ENCODE results near the gene GSTT2B. TPM values are rescaled to one million over a fixed set of nuclear protein-coding genes. Genes with fewer than 3 reads are reported as not detected.
"Not testable (repeated sequence)": the region's sequence is repeated elsewhere in the genome, so short reads cannot be mapped to it uniquely, and the experiment has no call there.

GSTT2B gene
- total RNA-seq, 3 donors from 2014 or later (not counting 1 experiment from before 2014, with no cell fraction given), result not detected

GRCh38 chr22:23970816-23971486 lies 10.0 kb upstream of the GSTT2B start:
- Mint-ChIP-seq H3K4me3 (no peak overlapping the region), H3K36me3 (no peaks in the 10 kb centered on the region), H3K9me3 (no peaks in the 10 kb centered on the region), H3K27ac (no peak overlapping the region), H3K27me3 (ENCODE audit: low read depth in 2 of 2) (no peaks in the 10 kb centered on the region), H3K4me1 (peaks cover 0 to 11% of the 10 kb centered on the region in 2 donors)
- Histone ChIP-seq H3K27ac (ENCODE audit: low read length) (no peak overlapping the region), H3K4me3 (ENCODE audit: low read length) (no peak overlapping the region), H3K4me1 (ENCODE audit: control insufficient read depth, insufficient read depth, low read length) (peaks cover 4% of the 10 kb centered on the region), H3K9me3 (ENCODE audit: control insufficient read depth, insufficient read depth, low read length) (no peaks in the 10 kb centered on the region), H3K36me3 (ENCODE audit: control insufficient read depth, insufficient read depth, low read length) (peaks cover 20% of the 10 kb centered on the region), H3K27me3 (ENCODE audit: control insufficient read depth, insufficient read depth, low read length) (no peaks in the 10 kb centered on the region)
- intact Hi-C loops (cut with micrococcal nuclease), result no loop called here
- TF ChIP-seq CTCF (IDR thresholded peaks at IDR 0.05), result no peak
- DNase-seq (no peak), ATAC-seq (no peak)
- 79% methylated on average over 5 of the region's 6 CpGs for WGBS (ENCODE audit: insufficient coverage)

- Mint-ChIP-seq H3K9me3 (no peaks in the 10 kb centered on the region), H3K4me3 (peak overlapping the region; percentile 0), H3K4me1 (peaks cover 0 to 11% of the 10 kb centered on the region in 2 donors), H3K27ac (no peak overlapping the region), H3K27me3 (ENCODE audit: low read depth in 2 of 2) (no peaks in the 10 kb centered on the region), H3K36me3 (no peaks in the 10 kb centered on the region)
- WGBS (ENCODE audit: insufficient coverage), result 82% methylated on average over 5 of the region's 5 CpGs
- no peaks in the 10 kb centered on the region for H3K27me3 ChIP-seq (ENCODE audit: control insufficient read depth, insufficient read depth, low read length)
- H3K4me3 ChIP-seq (ENCODE audit: low read length), result no peak overlapping the region
- no peaks in the 10 kb centered on the region for H3K9me3 ChIP-seq (ENCODE audit: control insufficient read depth, insufficient read depth, low read length)
- intact Hi-C loops (cut with micrococcal nuclease), result no loop called here
- ATAC-seq, result no peak
- H3K36me3 ChIP-seq (ENCODE audit: control insufficient read depth, insufficient read depth, low read length), result peaks cover 20% of the 10 kb centered on the region
- no peak for DNase-seq
- peaks cover 4% of the 10 kb centered on the region for H3K4me1 ChIP-seq (ENCODE audit: control insufficient read depth, insufficient read depth, low read length)
- no peak for TF ChIP-seq CTCF (IDR thresholded peaks at IDR 0.05)
- H3K27ac ChIP-seq (ENCODE audit: low read length), result no peak overlapping the region
Measured at GRCh38 chr22:23970201-23970641, 9.2 kb upstream of the GSTT2B start.

- Histone ChIP-seq H3K27ac (ENCODE audit: low read length) (no peak overlapping the region), H3K36me3 (ENCODE audit: control insufficient read depth, insufficient read depth, low read length) (peaks cover 20% of the 10 kb centered on the region), H3K27me3 (ENCODE audit: control insufficient read depth, insufficient read depth, low read length) (no peaks in the 10 kb centered on the region), H3K4me3 (ENCODE audit: low read length) (no peak overlapping the region), H3K4me1 (ENCODE audit: control insufficient read depth, insufficient read depth, low read length) (peaks cover 4% of the 10 kb centered on the region), H3K9me3 (ENCODE audit: control insufficient read depth, insufficient read depth, low read length) (no peaks in the 10 kb centered on the region)
- no peak overlapping the region for H3K4me3 Mint-ChIP-seq
- peaks cover 0 to 11% of the 10 kb centered on the region in 2 donors for H3K4me1 Mint-ChIP-seq
- no peak overlapping the region for H3K27ac Mint-ChIP-seq
- DNase-seq (no peak), ATAC-seq (no peak)
- H3K36me3 Mint-ChIP-seq, result no peaks in the 10 kb centered on the region
- TF ChIP-seq CTCF (IDR thresholded peaks at IDR 0.05), result no peak
- H3K9me3 Mint-ChIP-seq, result no peaks in the 10 kb centered on the region
- H3K27me3 Mint-ChIP-seq (ENCODE audit: low read depth in 2 of 2), result no peaks in the 10 kb centered on the region
- intact Hi-C loops (cut with micrococcal nuclease), result no loop called here
- 96% methylated on average over 3 of the region's 3 CpGs for WGBS (ENCODE audit: insufficient coverage)
Measured at GRCh38 chr22:23969071-23969470, 8.1 kb upstream of the GSTT2B start.

GRCh38 chr22:23966568-23966967 lies 5.6 kb upstream of the GSTT2B start, which contains the start of gene DDTL:
Gene DDTL (plus strand): TSS chr22:23966888. CDS start chr22:23966915, 27 bp downstream.
- DNase-seq, result not testable (repeated sequence)

GRCh38 chr22:23966094-23966493 lies 5.1 kb upstream of the GSTT2B start:
- H3K27ac Mint-ChIP-seq; H3K4me3 Mint-ChIP-seq; H3K27ac ChIP-seq (ENCODE audit: low read length); intact Hi-C loops (cut with micrococcal nuclease); H3K9me3 ChIP-seq (ENCODE audit: control insufficient read depth, insufficient read depth, low read length); H3K9me3 Mint-ChIP-seq; H3K4me3 ChIP-seq (ENCODE audit: low read length); H3K27me3 Mint-ChIP-seq (ENCODE audit: low read depth in 2 of 2); H3K27me3 ChIP-seq (ENCODE audit: control insufficient read depth, insufficient read depth, low read length); DNase-seq; H3K4me1 ChIP-seq (ENCODE audit: control insufficient read depth, insufficient read depth, low read length); H3K36me3 Mint-ChIP-seq: not testable (repeated sequence)
- peaks cover 12% of the 10 kb centered on the region for H3K36me3 ChIP-seq (ENCODE audit: control insufficient read depth, insufficient read depth, low read length)
- WGBS (ENCODE audit: insufficient coverage), result no CpG with 5 or more reads among the region's 18 CpGs
- H3K4me1 Mint-ChIP-seq, result peaks cover 0 to 11% of the 10 kb centered on the region in 2 donors
- ATAC-seq, result peak; percentile 24 to 43 (median 31)

More at GRCh38 chr22:23966568-23966967, 5.6 kb upstream of the GSTT2B start, which contains the start of gene DDTL:
- H3K4me3 ChIP-seq (ENCODE audit: low read length); H3K36me3 Mint-ChIP-seq; H3K4me1 ChIP-seq (ENCODE audit: control insufficient read depth, insufficient read depth, low read length); intact Hi-C loops (cut with micrococcal nuclease); H3K27me3 ChIP-seq (ENCODE audit: control insufficient read depth, insufficient read depth, low read length); H3K27me3 Mint-ChIP-seq (ENCODE audit: low read depth in 2 of 2); H3K9me3 Mint-ChIP-seq; H3K27ac ChIP-seq (ENCODE audit: low read length); H3K4me3 Mint-ChIP-seq; H3K9me3 ChIP-seq (ENCODE audit: control insufficient read depth, insufficient read depth, low read length); H3K27ac Mint-ChIP-seq: not testable (repeated sequence)
- H3K4me1 Mint-ChIP-seq, result peaks cover 0 to 11% of the 10 kb centered on the region in 2 donors
- no CpG with 5 or more reads among the region's 30 CpGs for WGBS (ENCODE audit: insufficient coverage)
- peaks cover 17% of the 10 kb centered on the region for H3K36me3 ChIP-seq (ENCODE audit: control insufficient read depth, insufficient read depth, low read length)
- peak; percentile 94 to 98 (median 97) for ATAC-seq

Data from natural killer cell (primary cell).